ENCODE measurements around the gene ZNF491. TPM values are rescaled to one million over a fixed set of nuclear protein-coding genes. Genes with fewer than 3 reads are reported as not detected.
A peak's percentile ranks its signal among the peaks of the same experiment; 100 is the strongest.

ZNF491 gene
- total and polyA plus RNA-seq, 9 of the 15 experiments (the other 6 are each of a cell fraction or from before 2014, with no cell fraction given): 0.19 to 0.95 (median 0.39) TPM; not detected in 1

DNA sequence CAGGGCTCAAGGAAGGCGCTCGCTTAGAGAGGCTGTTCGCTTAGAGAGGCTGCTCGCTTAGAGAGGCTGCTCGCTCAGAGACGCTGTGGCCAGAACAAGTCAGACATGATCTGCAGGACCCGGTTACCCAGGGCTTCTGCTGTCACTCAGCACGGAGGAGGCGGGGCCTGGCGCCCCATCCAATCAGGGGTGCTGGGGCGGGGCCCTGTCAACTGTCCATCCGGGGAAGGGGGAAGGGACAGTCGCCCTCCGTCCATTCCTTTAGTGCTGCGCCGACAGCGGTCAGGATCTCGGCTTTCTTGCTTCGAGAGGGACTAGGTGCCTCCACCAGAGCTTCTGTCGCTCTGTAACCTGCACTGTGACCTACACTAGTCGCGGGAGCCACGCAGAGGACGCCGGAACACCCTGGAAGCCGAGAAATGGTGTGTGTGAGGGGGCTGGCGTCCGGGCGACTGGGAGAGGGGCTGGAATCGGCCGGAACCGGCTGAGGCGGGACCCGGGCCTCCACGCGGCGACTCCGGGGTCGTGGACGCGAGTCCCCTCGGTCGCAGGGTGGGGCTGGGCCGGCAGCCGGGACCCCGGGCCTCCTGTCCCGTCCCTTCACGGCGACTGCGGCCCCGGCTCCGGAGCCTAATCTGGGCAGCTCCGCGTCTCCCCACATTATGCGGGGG lies 15.8 kb downstream of the ZNF491 start, which contains the start of gene ZNF440 (continued):
- TF ChIP-seq, protein P1, sequence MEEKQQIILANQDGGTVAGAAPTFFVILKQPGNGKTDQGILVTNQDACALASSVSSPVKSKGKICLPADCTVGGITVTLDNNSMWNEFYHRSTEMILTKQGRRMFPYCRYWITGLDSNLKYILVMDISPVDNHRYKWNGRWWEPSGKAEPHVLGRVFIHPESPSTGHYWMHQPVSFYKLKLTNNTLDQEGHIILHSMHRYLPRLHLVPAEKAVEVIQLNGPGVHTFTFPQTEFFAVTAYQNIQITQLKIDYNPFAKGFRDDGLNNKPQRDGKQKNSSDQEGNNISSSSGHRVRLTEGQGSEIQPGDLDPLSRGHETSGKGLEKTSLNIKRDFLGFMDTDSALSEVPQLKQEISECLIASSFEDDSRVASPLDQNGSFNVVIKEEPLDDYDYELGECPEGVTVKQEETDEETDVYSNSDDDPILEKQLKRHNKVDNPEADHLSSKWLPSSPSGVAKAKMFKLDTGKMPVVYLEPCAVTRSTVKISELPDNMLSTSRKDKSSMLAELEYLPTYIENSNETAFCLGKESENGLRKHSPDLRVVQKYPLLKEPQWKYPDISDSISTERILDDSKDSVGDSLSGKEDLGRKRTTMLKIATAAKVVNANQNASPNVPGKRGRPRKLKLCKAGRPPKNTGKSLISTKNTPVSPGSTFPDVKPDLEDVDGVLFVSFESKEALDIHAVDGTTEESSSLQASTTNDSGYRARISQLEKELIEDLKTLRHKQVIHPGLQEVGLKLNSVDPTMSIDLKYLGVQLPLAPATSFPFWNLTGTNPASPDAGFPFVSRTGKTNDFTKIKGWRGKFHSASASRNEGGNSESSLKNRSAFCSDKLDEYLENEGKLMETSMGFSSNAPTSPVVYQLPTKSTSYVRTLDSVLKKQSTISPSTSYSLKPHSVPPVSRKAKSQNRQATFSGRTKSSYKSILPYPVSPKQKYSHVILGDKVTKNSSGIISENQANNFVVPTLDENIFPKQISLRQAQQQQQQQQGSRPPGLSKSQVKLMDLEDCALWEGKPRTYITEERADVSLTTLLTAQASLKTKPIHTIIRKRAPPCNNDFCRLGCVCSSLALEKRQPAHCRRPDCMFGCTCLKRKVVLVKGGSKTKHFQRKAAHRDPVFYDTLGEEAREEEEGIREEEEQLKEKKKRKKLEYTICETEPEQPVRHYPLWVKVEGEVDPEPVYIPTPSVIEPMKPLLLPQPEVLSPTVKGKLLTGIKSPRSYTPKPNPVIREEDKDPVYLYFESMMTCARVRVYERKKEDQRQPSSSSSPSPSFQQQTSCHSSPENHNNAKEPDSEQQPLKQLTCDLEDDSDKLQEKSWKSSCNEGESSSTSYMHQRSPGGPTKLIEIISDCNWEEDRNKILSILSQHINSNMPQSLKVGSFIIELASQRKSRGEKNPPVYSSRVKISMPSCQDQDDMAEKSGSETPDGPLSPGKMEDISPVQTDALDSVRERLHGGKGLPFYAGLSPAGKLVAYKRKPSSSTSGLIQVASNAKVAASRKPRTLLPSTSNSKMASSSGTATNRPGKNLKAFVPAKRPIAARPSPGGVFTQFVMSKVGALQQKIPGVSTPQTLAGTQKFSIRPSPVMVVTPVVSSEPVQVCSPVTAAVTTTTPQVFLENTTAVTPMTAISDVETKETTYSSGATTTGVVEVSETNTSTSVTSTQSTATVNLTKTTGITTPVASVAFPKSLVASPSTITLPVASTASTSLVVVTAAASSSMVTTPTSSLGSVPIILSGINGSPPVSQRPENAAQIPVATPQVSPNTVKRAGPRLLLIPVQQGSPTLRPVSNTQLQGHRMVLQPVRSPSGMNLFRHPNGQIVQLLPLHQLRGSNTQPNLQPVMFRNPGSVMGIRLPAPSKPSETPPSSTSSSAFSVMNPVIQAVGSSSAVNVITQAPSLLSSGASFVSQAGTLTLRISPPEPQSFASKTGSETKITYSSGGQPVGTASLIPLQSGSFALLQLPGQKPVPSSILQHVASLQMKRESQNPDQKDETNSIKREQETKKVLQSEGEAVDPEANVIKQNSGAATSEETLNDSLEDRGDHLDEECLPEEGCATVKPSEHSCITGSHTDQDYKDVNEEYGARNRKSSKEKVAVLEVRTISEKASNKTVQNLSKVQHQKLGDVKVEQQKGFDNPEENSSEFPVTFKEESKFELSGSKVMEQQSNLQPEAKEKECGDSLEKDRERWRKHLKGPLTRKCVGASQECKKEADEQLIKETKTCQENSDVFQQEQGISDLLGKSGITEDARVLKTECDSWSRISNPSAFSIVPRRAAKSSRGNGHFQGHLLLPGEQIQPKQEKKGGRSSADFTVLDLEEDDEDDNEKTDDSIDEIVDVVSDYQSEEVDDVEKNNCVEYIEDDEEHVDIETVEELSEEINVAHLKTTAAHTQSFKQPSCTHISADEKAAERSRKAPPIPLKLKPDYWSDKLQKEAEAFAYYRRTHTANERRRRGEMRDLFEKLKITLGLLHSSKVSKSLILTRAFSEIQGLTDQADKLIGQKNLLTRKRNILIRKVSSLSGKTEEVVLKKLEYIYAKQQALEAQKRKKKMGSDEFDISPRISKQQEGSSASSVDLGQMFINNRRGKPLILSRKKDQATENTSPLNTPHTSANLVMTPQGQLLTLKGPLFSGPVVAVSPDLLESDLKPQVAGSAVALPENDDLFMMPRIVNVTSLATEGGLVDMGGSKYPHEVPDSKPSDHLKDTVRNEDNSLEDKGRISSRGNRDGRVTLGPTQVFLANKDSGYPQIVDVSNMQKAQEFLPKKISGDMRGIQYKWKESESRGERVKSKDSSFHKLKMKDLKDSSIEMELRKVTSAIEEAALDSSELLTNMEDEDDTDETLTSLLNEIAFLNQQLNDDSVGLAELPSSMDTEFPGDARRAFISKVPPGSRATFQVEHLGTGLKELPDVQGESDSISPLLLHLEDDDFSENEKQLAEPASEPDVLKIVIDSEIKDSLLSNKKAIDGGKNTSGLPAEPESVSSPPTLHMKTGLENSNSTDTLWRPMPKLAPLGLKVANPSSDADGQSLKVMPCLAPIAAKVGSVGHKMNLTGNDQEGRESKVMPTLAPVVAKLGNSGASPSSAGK (IDR thresholded peaks at IDR 0.05): no peak
- TF ChIP-seq ZNF253 (CRISPR knock-in tag; conservative IDR thresholded peaks at IDR 0.05) (no peak), FIP1L1 (IDR thresholded peaks at IDR 0.05; ENCODE audit: low read depth, low read length, poor library complexity, severe bottlenecking) (no peak), DPF2 (IDR thresholded peaks at IDR 0.05) (no peak), RBM14 (IDR thresholded peaks at IDR 0.05; ENCODE audit: borderline replicate concordance, insufficient read depth, low read depth, low read length) (no peak), CBFB (CRISPR knock-in tag; IDR thresholded peaks at IDR 0.05) (no peak), NCOA1 (IDR thresholded peaks at IDR 0.05; ENCODE audit: low read depth) (no peak), FOXP1 (CRISPR knock-in tag; IDR thresholded peaks at IDR 0.05) (0 out of 2 replicates have a peak, but pooled peaks have one; percentile 33), SREBF2 (CRISPR knock-in tag; IDR thresholded peaks at IDR 0.05) (no peak), JUNB (CRISPR knock-in tag; conservative IDR thresholded peaks at IDR 0.05) (no peak), ZKSCAN1 (IDR thresholded peaks at IDR 0.05; ENCODE audit: low read depth, low read length) (peak; percentile 50), GTF2E2 (tag; IDR thresholded peaks at IDR 0.05) (no peak), PTBP1 (IDR thresholded peaks at IDR 0.05; ENCODE audit: low read depth, low read length) (no peak)
- TF ChIP-seq, protein P2, sequence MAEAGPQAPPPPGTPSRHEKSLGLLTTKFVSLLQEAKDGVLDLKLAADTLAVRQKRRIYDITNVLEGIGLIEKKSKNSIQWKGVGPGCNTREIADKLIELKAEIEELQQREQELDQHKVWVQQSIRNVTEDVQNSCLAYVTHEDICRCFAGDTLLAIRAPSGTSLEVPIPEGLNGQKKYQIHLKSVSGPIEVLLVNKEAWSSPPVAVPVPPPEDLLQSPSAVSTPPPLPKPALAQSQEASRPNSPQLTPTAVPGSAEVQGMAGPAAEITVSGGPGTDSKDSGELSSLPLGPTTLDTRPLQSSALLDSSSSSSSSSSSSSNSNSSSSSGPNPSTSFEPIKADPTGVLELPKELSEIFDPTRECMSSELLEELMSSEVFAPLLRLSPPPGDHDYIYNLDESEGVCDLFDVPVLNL (CRISPR knock-in tag; IDR thresholded peaks at IDR 0.05; ENCODE audit: low read depth): no peak
- TF ChIP-seq, protein P3, sequence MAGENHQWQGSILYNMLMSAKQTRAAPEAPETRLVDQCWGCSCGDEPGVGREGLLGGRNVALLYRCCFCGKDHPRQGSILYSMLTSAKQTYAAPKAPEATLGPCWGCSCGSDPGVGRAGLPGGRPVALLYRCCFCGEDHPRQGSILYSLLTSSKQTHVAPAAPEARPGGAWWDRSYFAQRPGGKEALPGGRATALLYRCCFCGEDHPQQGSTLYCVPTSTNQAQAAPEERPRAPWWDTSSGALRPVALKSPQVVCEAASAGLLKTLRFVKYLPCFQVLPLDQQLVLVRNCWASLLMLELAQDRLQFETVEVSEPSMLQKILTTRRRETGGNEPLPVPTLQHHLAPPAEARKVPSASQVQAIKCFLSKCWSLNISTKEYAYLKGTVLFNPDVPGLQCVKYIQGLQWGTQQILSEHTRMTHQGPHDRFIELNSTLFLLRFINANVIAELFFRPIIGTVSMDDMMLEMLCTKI (IDR thresholded peaks at IDR 0.05; ENCODE audit: partially characterized antibody): no peak

All from K562 (cell line).